ENCODE measurements around the gene FBLN2.

The FBLN2 gene

GRCh38 chr3:13546667-13547171 lies 2.2 kb upstream of the FBLN2 start:
- H3K4me3 ChIP-seq (ENCODE audit: control insufficient read depth, low read depth, low read length): no peak overlapping the region
- DNase-seq (ENCODE audit: low read depth): no peak
- TF ChIP-seq, protein P1, sequence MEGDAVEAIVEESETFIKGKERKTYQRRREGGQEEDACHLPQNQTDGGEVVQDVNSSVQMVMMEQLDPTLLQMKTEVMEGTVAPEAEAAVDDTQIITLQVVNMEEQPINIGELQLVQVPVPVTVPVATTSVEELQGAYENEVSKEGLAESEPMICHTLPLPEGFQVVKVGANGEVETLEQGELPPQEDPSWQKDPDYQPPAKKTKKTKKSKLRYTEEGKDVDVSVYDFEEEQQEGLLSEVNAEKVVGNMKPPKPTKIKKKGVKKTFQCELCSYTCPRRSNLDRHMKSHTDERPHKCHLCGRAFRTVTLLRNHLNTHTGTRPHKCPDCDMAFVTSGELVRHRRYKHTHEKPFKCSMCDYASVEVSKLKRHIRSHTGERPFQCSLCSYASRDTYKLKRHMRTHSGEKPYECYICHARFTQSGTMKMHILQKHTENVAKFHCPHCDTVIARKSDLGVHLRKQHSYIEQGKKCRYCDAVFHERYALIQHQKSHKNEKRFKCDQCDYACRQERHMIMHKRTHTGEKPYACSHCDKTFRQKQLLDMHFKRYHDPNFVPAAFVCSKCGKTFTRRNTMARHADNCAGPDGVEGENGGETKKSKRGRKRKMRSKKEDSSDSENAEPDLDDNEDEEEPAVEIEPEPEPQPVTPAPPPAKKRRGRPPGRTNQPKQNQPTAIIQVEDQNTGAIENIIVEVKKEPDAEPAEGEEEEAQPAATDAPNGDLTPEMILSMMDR (IDR thresholded peaks at IDR 0.05; ENCODE audit: control insufficient read depth, insufficient read depth, low read depth, low read length, missing control alignments): no peak

GRCh38 chr3:13547591-13548371 lies 1.1 kb upstream of the FBLN2 start:
- no peak overlapping the region for H3K4me3 ChIP-seq (ENCODE audit: control insufficient read depth, low read depth, low read length)
- TF ChIP-seq, protein P1 (IDR thresholded peaks at IDR 0.05; ENCODE audit: control insufficient read depth, insufficient read depth, low read depth, low read length, missing control alignments): no peak
- DNase-seq (ENCODE audit: low read depth): no peak

DNA sequence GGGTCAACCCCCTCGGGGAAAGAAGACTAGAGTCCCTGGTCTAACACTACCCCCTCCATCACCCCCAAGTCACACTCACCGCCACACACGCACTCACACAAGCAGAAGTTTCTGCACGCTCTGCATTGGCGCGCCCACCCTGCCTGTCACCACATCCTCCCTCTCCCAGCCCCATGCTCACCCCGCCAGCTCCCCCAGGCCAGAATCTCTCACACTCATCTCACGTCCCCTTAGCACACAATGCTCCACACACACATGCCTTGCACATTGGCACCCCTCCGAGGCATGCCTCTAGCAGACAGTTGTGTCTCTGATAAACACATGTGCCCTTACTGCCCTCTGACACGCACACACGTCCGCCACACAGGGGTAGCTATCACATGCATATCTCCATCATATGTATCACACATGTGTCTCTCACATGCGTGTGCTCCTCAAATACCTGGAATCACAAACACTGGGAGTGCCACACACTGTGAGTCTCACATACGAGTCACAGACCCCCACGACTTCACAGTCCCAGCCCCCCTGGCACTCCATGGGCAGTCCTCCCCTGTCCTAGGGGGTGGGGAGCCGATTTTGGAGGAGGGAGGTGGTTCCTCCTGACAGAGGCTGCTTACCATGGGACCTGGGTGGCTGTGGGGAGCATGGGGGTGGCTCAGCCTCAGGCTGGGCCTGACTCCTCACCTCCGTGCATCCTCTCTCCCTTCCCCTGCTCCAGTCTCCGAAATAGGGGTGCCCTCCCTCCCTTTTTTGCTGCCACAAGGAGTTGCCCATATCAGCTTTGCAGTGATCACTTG lies 898 bp downstream of the FBLN2 start:
- no peak for DNase-seq (ENCODE audit: low read depth)
- peak overlapping the region; percentile 36 for H3K4me3 ChIP-seq (ENCODE audit: control insufficient read depth, low read depth, low read length)
- TF ChIP-seq, protein P1 (IDR thresholded peaks at IDR 0.05; ENCODE audit: control insufficient read depth, insufficient read depth, low read depth, low read length, missing control alignments): no peak

DNA sequence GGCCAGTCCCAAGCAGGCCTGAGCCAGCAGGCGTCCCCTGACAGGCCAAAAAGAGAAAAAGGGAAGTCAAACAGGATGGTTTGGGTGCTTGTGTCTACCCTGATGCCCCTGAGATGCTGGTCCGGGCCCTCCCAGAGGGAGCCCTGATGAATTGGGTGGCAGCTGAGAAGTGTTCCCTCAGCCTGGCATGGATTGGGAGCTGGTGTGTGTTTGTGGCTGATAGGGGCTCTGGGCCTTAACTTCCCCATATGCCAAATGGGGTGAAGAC lies 1.4 kb downstream of the FBLN2 start:
- DNase-seq (ENCODE audit: low read depth): no peak
- H3K4me3 ChIP-seq (ENCODE audit: control insufficient read depth, low read depth, low read length): peak overlapping the region; percentile 36

GRCh38 chr3:13550791-13551360 lies 2.0 kb downstream of the FBLN2 start:
- TF ChIP-seq, protein P1 (IDR thresholded peaks at IDR 0.05; ENCODE audit: control insufficient read depth, insufficient read depth, low read depth, low read length, missing control alignments): no peak
- peak overlapping the region; percentile 36 for H3K4me3 ChIP-seq (ENCODE audit: control insufficient read depth, low read depth, low read length)
- no peak for DNase-seq (ENCODE audit: low read depth)

More for the DNA sequence above, 1.4 kb downstream of the FBLN2 start:
- TF ChIP-seq, protein P1 (IDR thresholded peaks at IDR 0.05; ENCODE audit: control insufficient read depth, insufficient read depth, low read depth, low read length, missing control alignments): no peak

GRCh38 chr3:13552857-13553652 lies 4.1 kb downstream of the FBLN2 start:
- DNase-seq (ENCODE audit: low read depth): no peak
- no peak overlapping the region for H3K4me3 ChIP-seq (ENCODE audit: control insufficient read depth, low read depth, low read length)
- TF ChIP-seq, protein P1 (IDR thresholded peaks at IDR 0.05; ENCODE audit: control insufficient read depth, insufficient read depth, low read depth, low read length, missing control alignments): no peak

All from AG09309 (cell line).